OCI-LY1 (cell line): ENCODE measurements around the gene TRPC4AP.

Experiments used
- H2AFZ ChIP-seq: fragments of 200-600 bp; sonication (generic), shearing (Covaris generic); 2 replicates; pipeline ENCODE4 v1.6.0; 2014; ENCODE audit warnings: antibody characterized with exemption, mild to moderate bottlenecking, low read length
- H3F3A ChIP-seq: fragments of 200-600 bp; sonication (generic), shearing (Covaris generic); 2 replicates; pipeline ENCODE4 v1.6.0; 2014; ENCODE audit warnings: mild to moderate bottlenecking, antibody characterized with exemption, low read length, moderate library complexity; ENCODE audit not compliant: insufficient read depth
- H3K27ac ChIP-seq: fragments of 200-600 bp; sonication (generic); 2 replicates; pipeline ENCODE4 v1.5.1; 2014; ENCODE audit warnings: low read length, mixed run types, mild to moderate bottlenecking, low read depth; ENCODE audit not compliant: poor library complexity, severe bottlenecking
- H3K27me3 ChIP-seq: fragments of 200-600 bp; sonication (generic); 2 replicates; pipeline ENCODE4 v1.6.0; 2014; ENCODE audit warnings: antibody characterized with exemption, mild to moderate bottlenecking, low read length, moderate library complexity; ENCODE audit not compliant: insufficient read depth
- H3K36me3 ChIP-seq: fragments of 200-600 bp; sonication (generic); 2 replicates; pipeline ENCODE4 v1.6.1; 2014; ENCODE audit warnings: mild to moderate bottlenecking, antibody characterized with exemption, low read length, moderate library complexity, mixed read lengths; ENCODE audit not compliant: insufficient read depth
- H3K4me1 ChIP-seq: fragments of 200-600 bp; sonication (generic); 2 replicates; pipeline ENCODE4 v1.5.1; 2014; ENCODE audit warnings: mild to moderate bottlenecking, low read length, moderate library complexity; ENCODE audit not compliant: insufficient read depth, severe bottlenecking
- H3K4me2 ChIP-seq: fragments of 200-600 bp; sonication (generic), shearing (Covaris generic); 2 replicates; pipeline ENCODE4 v1.6.1; 2014; ENCODE audit warnings: low read length
- H3K4me3 ChIP-seq: fragments of 200-600 bp; sonication (generic); 2 replicates; pipeline ENCODE4 v1.5.1; 2014; ENCODE audit warnings: low read length, low read depth, mild to moderate bottlenecking, mixed read lengths; ENCODE audit not compliant: poor library complexity, severe bottlenecking
- H3K79me2 ChIP-seq: fragments of 200-600 bp; shearing (Covaris generic); 2 replicates; pipeline ENCODE4 v1.6.1; 2016; ENCODE audit warnings: mixed run types, low read length, mixed read lengths; ENCODE audit not compliant: insufficient read depth
- H3K9ac ChIP-seq: fragments of 200-600 bp; sonication (generic), shearing (Covaris generic); 2 replicates; pipeline ENCODE4 v1.6.1; 2014; ENCODE audit warnings: mild to moderate bottlenecking, low read length, mixed read lengths
- H3K9me2 ChIP-seq: fragments of 200-600 bp; sonication (generic), shearing (Covaris generic); 2 replicates; pipeline ENCODE4 v1.6.1; 2014; ENCODE audit warnings: low read depth, mild to moderate bottlenecking, low read length, mixed read lengths
- H3K9me3 ChIP-seq: fragments of 200-600 bp; shearing (Covaris generic); 2 replicates; pipeline ENCODE4 v1.6.1; 2014; ENCODE audit warnings: low read length, mixed read lengths
- H4K20me1 ChIP-seq: fragments of 200-600 bp; sonication (generic), shearing (Covaris generic); 2 replicates; pipeline ENCODE4 v1.6.0; 2016; ENCODE audit warnings: mild to moderate bottlenecking, low read length; ENCODE audit not compliant: insufficient read depth
- CTCF ChIP-seq: fragments of 200-600 bp; sonication (generic), shearing (Covaris generic); IDR thresholded peaks from 2 replicates; pipeline ENCODE4 v1.5.1; 2017; ENCODE audit warnings: mild to moderate bottlenecking, antibody characterized with exemption, low read length, moderate library complexity, mixed read lengths
- EZH2 ChIP-seq: fragments of 200-600 bp; sonication (generic), shearing (Covaris generic); IDR thresholded peaks from 2 replicates; pipeline ENCODE4 v1.8.0; 2017; ENCODE audit warnings: borderline replicate concordance, mixed run types, mild to moderate bottlenecking, antibody characterized with exemption, low read length, moderate library complexity, mixed read lengths

The TRPC4AP gene

GRCh38 chr20:35091816-35092523, 637 bp downstream of the TRPC4AP start:
- Histone ChIP-seq H3K79me2 (peaks cover 34% of the 10 kb centered on the region), H3K36me3 (peaks cover 5% of the 10 kb centered on the region; the same call in 1 of the 2 replicates), H3K9me2 (no peaks in the 10 kb centered on the region), H3K9me3 (no peaks in the 10 kb centered on the region), H2AFZ (no peak overlapping the region), H3K27ac (no peak overlapping the region), H3K4me1 (peaks cover 23% of the 10 kb centered on the region), H3K27me3 (no peaks in the 10 kb centered on the region), H3K4me2 (peak overlapping the region; percentile 91), H3K9ac (peak overlapping the region; percentile 83), H3F3A (peaks cover 4% of the 10 kb centered on the region; the same call in 1 of the 2 replicates), H3K4me3 (peak overlapping the region; percentile 88), H4K20me1 (no peaks in the 10 kb centered on the region)
- no peak for TF ChIP-seq CTCF
- no peak for TF ChIP-seq EZH2

- Histone ChIP-seq H3K4me2 (no peak overlapping the region), H3K4me3 (no peak overlapping the region), H3K9ac (no peak overlapping the region), H3F3A (no peaks in the 10 kb centered on the region), H3K9me2 (no peaks in the 10 kb centered on the region), H3K4me1 (peaks cover 23% of the 10 kb centered on the region), H2AFZ (no peak overlapping the region), H3K79me2 (peaks cover 55% of the 10 kb centered on the region), H3K27me3 (no peaks in the 10 kb centered on the region), H3K27ac (no peak overlapping the region), H3K9me3 (no peaks in the 10 kb centered on the region), H4K20me1 (no peaks in the 10 kb centered on the region), H3K36me3 (peaks cover 5% of the 10 kb centered on the region; the same call in 1 of the 2 replicates)
- no peak for TF ChIP-seq EZH2
- no peak for TF ChIP-seq CTCF
Observed at GRCh38 chr20:35088231-35089145, 4.1 kb downstream of the TRPC4AP start.

GRCh38 chr20:35087791-35088190, 4.8 kb downstream of the TRPC4AP start:
- peaks cover 61% of the 10 kb centered on the region for H3K79me2 ChIP-seq
- no peak overlapping the region for H3K9ac ChIP-seq
- H3K4me2 ChIP-seq, result no peak overlapping the region
- H3K4me1 ChIP-seq, result peaks cover 16% of the 10 kb centered on the region
- no peaks in the 10 kb centered on the region for H3K9me3 ChIP-seq
- TF ChIP-seq EZH2 (no peak), CTCF (no peak)
- no peaks in the 10 kb centered on the region for H4K20me1 ChIP-seq
- H3K36me3 ChIP-seq, result peaks cover 5% of the 10 kb centered on the region; the same call in 1 of the 2 replicates
- H3K27me3 ChIP-seq, result no peaks in the 10 kb centered on the region
- no peak overlapping the region for H3K27ac ChIP-seq
- H3F3A ChIP-seq, result no peaks in the 10 kb centered on the region
- no peaks in the 10 kb centered on the region for H3K9me2 ChIP-seq
- no peak overlapping the region for H3K4me3 ChIP-seq
- no peak overlapping the region for H2AFZ ChIP-seq
